Esophagus muscularis mucosa (tissue), 4 donors: Measurements from ENCODE around the gene UNC50. TPM values are rescaled to one million over a fixed set of nuclear protein-coding genes. Genes with fewer than 3 reads are reported as not detected.

ENCODE experiments used
- DNase-seq: peaks from one replicate; pipeline ENCODE4 v3.0.0-alpha.2; 2017; ENCODE audit errors: extremely low spot score
- H3K27ac ChIP-seq, 4 donors: fragments of 200-600 bp; sonication (generic); replicated peaks in 1 of 4; 1 replicate in 3 of 4; 2 replicates in 1 of 4; pipeline ENCODE4 v1.5.1; 2016 to 2019; ENCODE audit warnings: mild to moderate bottlenecking in 1 of 4
- H3K27me3 ChIP-seq, 4 donors: fragments of 200-600 bp; sonication (generic); one replicate each; pipeline versions ENCODE4 v1.5.1 to v1.6.0; 2016 to 2019
- H3K36me3 ChIP-seq, 4 donors: fragments of 200-600 bp; sonication (generic); one replicate each; pipeline ENCODE4 v1.5.1; 2016 to 2019
- H3K4me1 ChIP-seq, 4 donors: fragments of 200-600 bp; sonication (generic); one replicate each; pipeline ENCODE4 v1.5.1; 2016 to 2019
- H3K4me3 ChIP-seq, 4 donors: fragments of 200-600 bp; sonication (generic); 1 replicate in 2 of 4; 2 replicates in 2 of 4; pipeline ENCODE4 v1.5.1; 2016 to 2019; ENCODE audit warnings: mild to moderate bottlenecking in 4 of 4, moderate library complexity in 1 of 4
- H3K9me3 ChIP-seq, 4 donors: fragments of 200-600 bp; sonication (generic); 1 replicate in 3 of 4; 2 replicates in 1 of 4; pipeline ENCODE4 v1.5.1; 2016 to 2019
- EP300 ChIP-seq: sonication (generic); formaldehyde crosslinking; IDR thresholded peaks from one replicate; pipeline ENCODE4 v1.6.1; 2017; ENCODE audit warnings: antibody characterized with exemption
- POLR2A ChIP-seq: fragments of 450-650 bp; IDR thresholded peaks from one replicate; pipeline ENCODE4 v1.6.1; 2017; ENCODE audit warnings: antibody characterized with exemption, moderate library complexity, mild to moderate bottlenecking, low read depth
- POLR2AphosphoS5 ChIP-seq, 2 donors: sonication (generic); formaldehyde crosslinking; IDR thresholded peaks; one replicate each; pipeline ENCODE4 v1.6.1; 2017; ENCODE audit warnings: antibody characterized with exemption in 2 of 2
- WGBS: methylation state at CpG from one replicate; pipeline ENCODE4 v1.1.5; 2018; 5-methylcytosine and 5-hydroxymethylcytosine counted together
- intact Hi-C: fragments of 100-400 bp; cut with DNase I; formaldehyde crosslinking; loops from one replicate; pipeline ENCODE4 v1.15.1; 2023
- total RNA-seq, 4 donors: library from RNA; depleted of rRNA; stranded (reverse); fragments of >200 nt; gene quantifications; one replicate each; pipeline versions ENCODE4 v1.1.0 to v1.2.1, GENCODE V29; 2016
- TF ChIP-seq, protein P1 (sequence below), 3 experiments: fragments of 200-600 bp in 2 of 3; fragments of 450-650 bp in 1 of 3; sonication (generic) in 2 of 3; IDR thresholded peaks; one replicate each; pipeline ENCODE4 v1.5.1; 2017 to 2019; ENCODE audit warnings: antibody characterized with exemption in 3 of 3, mild to moderate bottlenecking in 2 of 3, moderate library complexity in 1 of 3

UNC50 gene
- total RNA-seq, 4 donors from 2014 or later, result 34.0 to 51.4 (median 40.7) TPM

- Histone ChIP-seq H3K4me1 (peaks cover 0 to under 1% (median 0%) of the 10 kb centered on the region in 4 donors), H3K27ac (no peak overlapping the region), H3K27me3 (no peaks in the 10 kb centered on the region), H3K9me3 (no peaks in the 10 kb centered on the region), H3K36me3 (peaks cover 45 to 100% (median 93%) of the 10 kb centered on the region in 4 donors), H3K4me3 (no peak overlapping the region)
- no peak for DNase-seq
- TF ChIP-seq EP300 (no peak), POLR2A (no peak), POLR2AphosphoS5 (IDR thresholded peaks at IDR 0.05) (no peak)
- TF ChIP-seq, protein P1, sequence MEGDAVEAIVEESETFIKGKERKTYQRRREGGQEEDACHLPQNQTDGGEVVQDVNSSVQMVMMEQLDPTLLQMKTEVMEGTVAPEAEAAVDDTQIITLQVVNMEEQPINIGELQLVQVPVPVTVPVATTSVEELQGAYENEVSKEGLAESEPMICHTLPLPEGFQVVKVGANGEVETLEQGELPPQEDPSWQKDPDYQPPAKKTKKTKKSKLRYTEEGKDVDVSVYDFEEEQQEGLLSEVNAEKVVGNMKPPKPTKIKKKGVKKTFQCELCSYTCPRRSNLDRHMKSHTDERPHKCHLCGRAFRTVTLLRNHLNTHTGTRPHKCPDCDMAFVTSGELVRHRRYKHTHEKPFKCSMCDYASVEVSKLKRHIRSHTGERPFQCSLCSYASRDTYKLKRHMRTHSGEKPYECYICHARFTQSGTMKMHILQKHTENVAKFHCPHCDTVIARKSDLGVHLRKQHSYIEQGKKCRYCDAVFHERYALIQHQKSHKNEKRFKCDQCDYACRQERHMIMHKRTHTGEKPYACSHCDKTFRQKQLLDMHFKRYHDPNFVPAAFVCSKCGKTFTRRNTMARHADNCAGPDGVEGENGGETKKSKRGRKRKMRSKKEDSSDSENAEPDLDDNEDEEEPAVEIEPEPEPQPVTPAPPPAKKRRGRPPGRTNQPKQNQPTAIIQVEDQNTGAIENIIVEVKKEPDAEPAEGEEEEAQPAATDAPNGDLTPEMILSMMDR (IDR thresholded peaks at IDR 0.05), result no peak
- WGBS, result 92% methylated on average over 5 of the region's 5 CpGs
- intact Hi-C loops, result loop anchor here (10.0 kb wide), 1 partner anchor 156 kb away; no protein-coding TSS in a partner anchor
Measured at GRCh38 chr2:98570356-98570755, 38.0 kb upstream of the UNC50 start.

- intact Hi-C loops, result loop anchor here (10.0 kb wide), 1 partner anchor 156 kb away; no protein-coding TSS in a partner anchor
- Histone ChIP-seq H3K27me3 (no peaks in the 10 kb centered on the region), H3K36me3 (peaks cover 38 to 100% (median 92%) of the 10 kb centered on the region in 4 donors), H3K4me1 (no peaks in the 10 kb centered on the region), H3K9me3 (no peaks in the 10 kb centered on the region), H3K4me3 (no peak overlapping the region), H3K27ac (no peak overlapping the region)
- WGBS, result 93% methylated on average over 13 of the region's 13 CpGs
- TF ChIP-seq POLR2A (no peak), EP300 (no peak), POLR2AphosphoS5 (IDR thresholded peaks at IDR 0.05) (no peak)
- TF ChIP-seq, protein P1 (IDR thresholded peaks at IDR 0.05), result no peak
- DNase-seq, result no peak
Measured at GRCh38 chr2:98571121-98571701, 37.2 kb upstream of the UNC50 start.

- no peak for DNase-seq
- H3K27ac ChIP-seq, result no peak overlapping the region
- H3K4me1 ChIP-seq, result no peaks in the 10 kb centered on the region
- H3K4me3 ChIP-seq, result no peak overlapping the region
- 90% methylated on average over 9 of the region's 9 CpGs for WGBS
- no peaks in the 10 kb centered on the region for H3K9me3 ChIP-seq
- no peaks in the 10 kb centered on the region for H3K27me3 ChIP-seq
- TF ChIP-seq POLR2A, result no peak
- TF ChIP-seq, protein P1 (IDR thresholded peaks at IDR 0.05), result no peak
- no peak for TF ChIP-seq POLR2AphosphoS5 (IDR thresholded peaks at IDR 0.05)
- TF ChIP-seq EP300, result no peak
- intact Hi-C loops, result loop anchor here (10.0 kb wide), 1 partner anchor 157 kb away; no protein-coding TSS in a partner anchor
- H3K36me3 ChIP-seq, result peaks cover 35 to 100% (median 91%) of the 10 kb centered on the region in 4 donors
Measured at GRCh38 chr2:98571796-98572195, 36.6 kb upstream of the UNC50 start.

GRCh38 chr2:98572211-98572610, 36.2 kb upstream of the UNC50 start:
- intact Hi-C loops, result loop anchor here (10.0 kb wide), 1 partner anchor 157 kb away; no protein-coding TSS in a partner anchor
- WGBS, result 92% methylated on average over 5 of the region's 5 CpGs
- peaks cover 35 to 100% (median 91%) of the 10 kb centered on the region in 4 donors for H3K36me3 ChIP-seq
- H3K9me3 ChIP-seq, result no peaks in the 10 kb centered on the region
- TF ChIP-seq EP300 (no peak), POLR2A (no peak), POLR2AphosphoS5 (IDR thresholded peaks at IDR 0.05) (no peak)
- TF ChIP-seq, protein P1 (IDR thresholded peaks at IDR 0.05), result no peak
- no peak overlapping the region for H3K4me3 ChIP-seq
- H3K4me1 ChIP-seq, result no peaks in the 10 kb centered on the region
- H3K27me3 ChIP-seq, result no peaks in the 10 kb centered on the region
- H3K27ac ChIP-seq, result no peak overlapping the region
- DNase-seq, result no peak
